HepG2 (cell line): ENCODE data around the gene RUNDC1. TPM values are rescaled to one million over a fixed set of nuclear protein-coding genes. Genes with fewer than 3 reads are reported as not detected.

Experiments used
- BRCA1 ChIP-seq: sonication (generic); formaldehyde crosslinking; IDR thresholded peaks from 2 replicates; pipeline ENCODE4 v1.4.0; 2020; ENCODE audit warnings: missing genetic modification reagents
- CAMTA2 ChIP-seq: sonication (generic); formaldehyde crosslinking; IDR thresholded peaks from 2 replicates; pipeline ENCODE4 v1.4.0; 2020; ENCODE audit warnings: mild to moderate bottlenecking, missing genetic modification reagents, borderline replicate concordance
- CCDC6 ChIP-seq: sonication (generic); formaldehyde crosslinking; IDR thresholded peaks from 2 replicates; pipeline ENCODE4 v1.8.1; 2022; ENCODE audit warnings: mild to moderate bottlenecking, missing genetic modification reagents, moderate library complexity
- CENPX ChIP-seq: sonication (generic); formaldehyde crosslinking; IDR thresholded peaks from 2 replicates; pipeline ENCODE4 v1.9.0; 2021; ENCODE audit warnings: mild to moderate bottlenecking, missing genetic modification reagents, moderate library complexity
- ETV5 ChIP-seq: IDR thresholded peaks from 2 replicates; pipeline ENCODE4 v1.6.1; 2018; ENCODE audit warnings: missing biosample characterization, missing genetic modification reagents, inconsistent platforms, borderline replicate concordance
- JARID2 ChIP-seq: sonication (generic); formaldehyde crosslinking; IDR thresholded peaks from 2 replicates; pipeline ENCODE4 v1.8.1; 2023; ENCODE audit warnings: missing genetic modification reagents, inconsistent platforms; ENCODE audit not compliant: insufficient replicate concordance
- JUN ChIP-seq: sonication (generic); formaldehyde crosslinking; IDR thresholded peaks from 2 replicates; pipeline ENCODE4 v1.4.0; 2020; ENCODE audit warnings: mild to moderate bottlenecking, missing genetic modification reagents
- KLF9 ChIP-seq: IDR thresholded peaks from 2 replicates; pipeline ENCODE4 v1.6.1; 2016; ENCODE audit warnings: low read depth
- LCORL ChIP-seq, 2 experiments: fragments of 450-650 bp in 1 of 2; sonication (generic) in 1 of 2; formaldehyde crosslinking in 1 of 2; IDR thresholded peaks; 2 replicates each; pipeline versions ENCODE4 v1.5.0 to v1.6.1; 2017 to 2020; ENCODE audit warnings: antibody characterized with exemption in 1 of 2, missing genetic modification reagents in 1 of 2
- MIER3 ChIP-seq: IDR thresholded peaks from 2 replicates; pipeline ENCODE4 v1.6.1; 2016; ENCODE audit warnings: missing compliant biosample characterization, borderline replicate concordance
- MXI1 ChIP-seq: IDR thresholded peaks from 3 replicates; pipeline ENCODE4 v1.6.1; 2012; ENCODE audit warnings: low read depth, low read length, inconsistent platforms, borderline replicate concordance
- MYC ChIP-seq: sonication (generic); formaldehyde crosslinking; IDR thresholded peaks from 2 replicates; pipeline ENCODE4 v1.9.0; 2021; ENCODE audit warnings: missing genetic modification reagents, borderline replicate concordance
- POLR2AphosphoS5 ChIP-seq: IDR thresholded peaks from 2 replicates; pipeline ENCODE4 v1.6.1; 2012; ENCODE audit warnings: low read depth, low read length
- PTBP1 ChIP-seq: fragments of 200-400 bp; formaldehyde crosslinking; IDR thresholded peaks from 2 replicates; pipeline ENCODE4 v1.6.1; 2018; ENCODE audit warnings: low read length, low read depth; ENCODE audit not compliant: poor library complexity, severe bottlenecking
- RAD51 ChIP-seq: fragments of 450-650 bp; IDR thresholded peaks from 2 replicates; pipeline ENCODE4 v1.6.1; 2016; ENCODE audit warnings: borderline replicate concordance
- REPIN1 ChIP-seq: sonication (generic); formaldehyde crosslinking; IDR thresholded peaks from 2 replicates; pipeline ENCODE4 v1.8.0; 2022; ENCODE audit warnings: missing genetic modification reagents, low read depth, mild to moderate bottlenecking, borderline replicate concordance
- TAF15 ChIP-seq: fragments of 200-400 bp; formaldehyde crosslinking; IDR thresholded peaks from one replicate; pipeline ENCODE4 v1.6.1; 2018; ENCODE audit warnings: mild to moderate bottlenecking, low read depth, low read length; ENCODE audit not compliant: poor library complexity, severe bottlenecking
- YEATS2 ChIP-seq: sonication (generic); formaldehyde crosslinking; IDR thresholded peaks from 2 replicates; pipeline ENCODE4 v1.4.0; 2020; ENCODE audit warnings: missing genetic modification reagents, borderline replicate concordance
- ZBTB1 ChIP-seq: sonication (generic); formaldehyde crosslinking; IDR thresholded peaks from 2 replicates; pipeline ENCODE4 v1.4.0; 2020; ENCODE audit warnings: missing genetic modification reagents, borderline replicate concordance
- ZNF160 ChIP-seq: sonication (generic); formaldehyde crosslinking; IDR thresholded peaks from 2 replicates; pipeline ENCODE4 v1.8.0; 2022; ENCODE audit warnings: mild to moderate bottlenecking, inconsistent platforms, missing genetic modification reagents
- ZNF17 ChIP-seq: sonication (generic); formaldehyde crosslinking; IDR thresholded peaks from 2 replicates; pipeline ENCODE4 v1.5.0; 2020; ENCODE audit warnings: mild to moderate bottlenecking, missing genetic modification reagents
- ZNF816 ChIP-seq: sonication (generic); formaldehyde crosslinking; IDR thresholded peaks from 2 replicates; pipeline ENCODE4 v1.8.0; 2022; ENCODE audit warnings: missing genetic modification reagents, mild to moderate bottlenecking, borderline replicate concordance
- ZSCAN9 ChIP-seq: IDR thresholded peaks from 2 replicates; pipeline ENCODE4 v1.6.1; 2016; ENCODE audit warnings: borderline replicate concordance
- polyA plus RNA-seq, 8 experiments: library from polyadenylated mRNA; depleted of rRNA in 3 of 8; stranded (reverse) in 7 of 8; unstranded in 1 of 8; fragments of >200 nt; fragmentation: Illumina TruSeq in 4 of 8; extraction: Trizol in 4 of 8; gene quantifications; 2 replicates each; pipeline versions ENCODE4 v1.2.1 to v1.2.3, GENCODE V29; 2011 to 2016; ENCODE audit warnings: low read depth in 4 of 8, missing spikeins in 1 of 8, mixed read lengths in 1 of 8; ENCODE audit not compliant: insufficient read depth in 1 of 8
- total RNA-seq, 5 experiments: library from RNA; depleted of rRNA; stranded (reverse); fragments of >200 nt; fragmentation: Illumina TruSeq; extraction: Trizol; gene quantifications; 2 replicates each; pipeline ENCODE4 v1.2.3, GENCODE V29; 2016; ENCODE audit warnings: low read depth in 1 of 5
- TF ChIP-seq, protein P1 (sequence below): sonication (generic); formaldehyde crosslinking; IDR thresholded peaks from 2 replicates; pipeline ENCODE4 v1.4.0; 2020; ENCODE audit warnings: mild to moderate bottlenecking, missing genetic modification reagents
- TF ChIP-seq, protein P2 (sequence below), 2 experiments: sonication (generic) in 1 of 2; formaldehyde crosslinking in 1 of 2; IDR thresholded peaks; 2 replicates each; pipeline versions ENCODE4 v1.5.1 to v1.6.1; 2011 to 2020; ENCODE audit warnings: borderline replicate concordance in 1 of 2, low read depth in 1 of 2, low read length in 1 of 2, mild to moderate bottlenecking in 1 of 2, missing genetic modification reagents in 1 of 2, moderate library complexity in 1 of 2
- TF ChIP-seq, protein P3 (sequence below): sonication (generic); formaldehyde crosslinking; IDR thresholded peaks from 2 replicates; pipeline ENCODE4 v1.4.0; 2020; ENCODE audit warnings: missing genetic modification reagents, low read depth, mild to moderate bottlenecking, borderline replicate concordance

The RUNDC1 gene
- total and polyA plus RNA-seq, 2 of the 13 experiments (the other 11 are each of a cell fraction or from before 2014, with no cell fraction given), result 10.3 to 11.4 TPM

- TF ChIP-seq BRCA1 (CRISPR knock-in tag) (peak; percentile 77; the same call in 1 of the 2 replicates), JARID2 (CRISPR knock-in tag) (no peak), MIER3 (CRISPR knock-in tag) (no peak), REPIN1 (no peak), ZBTB1 (CRISPR knock-in tag) (0 out of 2 replicates have a peak, but pooled peaks have one; percentile 23), CCDC6 (CRISPR knock-in tag) (peak; percentile 15; the same call in 1 of the 2 replicates), RAD51 (no peak), MXI1 (no peak), ZNF17 (CRISPR knock-in tag) (no peak), ETV5 (CRISPR knock-in tag) (peak; percentile 51; the same call in 1 of the 2 replicates), CAMTA2 (CRISPR knock-in tag) (0 out of 2 replicates have a peak, but pooled peaks have one; percentile 44), YEATS2 (CRISPR knock-in tag) (no peak), JUN (CRISPR knock-in tag) (no peak), MYC (CRISPR knock-in tag) (0 out of 2 replicates have a peak, but pooled peaks have one; percentile 30), LCORL (IDR thresholded peaks at IDR 0.05) (no peak), LCORL (CRISPR knock-in tag; IDR thresholded peaks at IDR 0.05) (peak; percentile 84), KLF9 (CRISPR knock-in tag) (no peak; the same call in 1 of the 2 replicates), ZNF816 (peak; percentile 55; the same call in 1 of the 2 replicates), TAF15 (no peak), ZSCAN9 (CRISPR knock-in tag) (no peak), CENPX (CRISPR knock-in tag) (no peak), ZNF160 (no peak), PTBP1 (no peak), POLR2AphosphoS5 (no peak)
- TF ChIP-seq, protein P1, sequence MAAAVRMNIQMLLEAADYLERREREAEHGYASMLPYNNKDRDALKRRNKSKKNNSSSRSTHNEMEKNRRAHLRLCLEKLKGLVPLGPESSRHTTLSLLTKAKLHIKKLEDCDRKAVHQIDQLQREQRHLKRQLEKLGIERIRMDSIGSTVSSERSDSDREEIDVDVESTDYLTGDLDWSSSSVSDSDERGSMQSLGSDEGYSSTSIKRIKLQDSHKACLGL (CRISPR knock-in tag), result peak; percentile 62
- TF ChIP-seq, protein P2, sequence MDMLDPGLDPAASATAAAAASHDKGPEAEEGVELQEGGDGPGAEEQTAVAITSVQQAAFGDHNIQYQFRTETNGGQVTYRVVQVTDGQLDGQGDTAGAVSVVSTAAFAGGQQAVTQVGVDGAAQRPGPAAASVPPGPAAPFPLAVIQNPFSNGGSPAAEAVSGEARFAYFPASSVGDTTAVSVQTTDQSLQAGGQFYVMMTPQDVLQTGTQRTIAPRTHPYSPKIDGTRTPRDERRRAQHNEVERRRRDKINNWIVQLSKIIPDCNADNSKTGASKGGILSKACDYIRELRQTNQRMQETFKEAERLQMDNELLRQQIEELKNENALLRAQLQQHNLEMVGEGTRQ (IDR thresholded peaks at IDR 0.05; ENCODE audit: low read depth, low read length), result no peak
- TF ChIP-seq, protein P2 (CRISPR knock-in tag; IDR thresholded peaks at IDR 0.05; ENCODE audit: borderline replicate concordance), result peak; percentile 52; the same call in 1 of the 2 replicates
- TF ChIP-seq, protein P3, sequence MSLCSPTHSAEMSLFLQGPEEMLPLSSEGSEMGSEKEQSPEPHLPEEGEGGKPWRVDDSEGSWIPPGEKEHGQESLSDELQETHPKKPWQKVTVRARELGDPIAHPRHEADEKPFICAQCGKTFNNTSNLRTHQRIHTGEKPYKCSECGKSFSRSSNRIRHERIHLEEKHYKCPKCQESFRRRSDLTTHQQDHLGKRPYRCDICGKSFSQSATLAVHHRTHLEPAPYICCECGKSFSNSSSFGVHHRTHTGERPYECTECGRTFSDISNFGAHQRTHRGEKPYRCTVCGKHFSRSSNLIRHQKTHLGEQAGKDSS (CRISPR knock-in tag), result no peak
These were observed 673 bp upstream of the RUNDC1 start, which contains the start of gene PTGES3L (continued) for GRCh38 chr17:42979511-42980273.
